ENCODE data around the gene NRXN3. TPM values are rescaled to one million over a fixed set of nuclear protein-coding genes. Genes with fewer than 3 reads are reported as not detected.

Gene NRXN3
- total and polyA plus RNA-seq, 2 of the 13 experiments (the other 11 are each of a cell fraction or from before 2014, with no cell fraction given): 0.03 TPM; not detected in 1

- TF ChIP-seq ZNF382 (CRISPR knock-in tag; IDR thresholded peaks at IDR 0.05; ENCODE audit: borderline replicate concordance) (no peak), TBL1XR1 (IDR thresholded peaks at IDR 0.05; ENCODE audit: borderline replicate concordance, low read length, partially characterized antibody) (no peak), ATAD3A (CRISPR knock-in tag; IDR thresholded peaks at IDR 0.05) (no peak), RFX3 (CRISPR knock-in tag; IDR thresholded peaks at IDR 0.05) (no peak), KLF9 (CRISPR knock-in tag; IDR thresholded peaks at IDR 0.05; ENCODE audit: low read depth) (no peak), RBAK (CRISPR knock-in tag; IDR thresholded peaks at IDR 0.05) (no peak), ZBTB34 (CRISPR knock-in tag; IDR thresholded peaks at IDR 0.05) (no peak), MLLT10 (CRISPR knock-in tag; IDR thresholded peaks at IDR 0.05) (no peak)
Observed at GRCh38 chr14:79544698-79545070, 1374.5 kb downstream of the NRXN3 start (continued).

DNA sequence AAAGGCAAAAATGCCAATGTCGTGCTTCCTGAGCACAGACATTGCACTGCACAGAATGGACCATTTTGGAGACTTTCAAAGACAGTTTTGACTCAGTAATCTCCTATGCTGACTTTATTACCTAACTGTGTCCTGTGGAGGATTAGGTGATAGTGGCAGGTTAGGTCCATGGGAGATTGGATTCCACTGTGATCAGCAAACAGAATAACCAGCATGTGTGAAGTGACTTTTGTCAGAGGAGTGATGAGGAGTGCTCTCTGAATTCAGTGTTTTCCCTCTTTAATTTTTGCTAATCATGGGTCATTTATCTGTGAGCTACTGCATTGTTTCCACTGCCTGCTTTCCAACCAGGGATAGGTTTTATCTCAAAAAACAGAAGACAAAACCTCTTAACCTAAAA lies 1378.7 kb downstream of the NRXN3 start:
- Histone ChIP-seq H3K27ac (ENCODE audit: extremely low read length, insufficient read depth, low read length) (no peak overlapping the region), H3K4me1 (ENCODE audit: insufficient read depth, low read length) (no peaks in the 10 kb centered on the region), H4K20me1 (ENCODE audit: insufficient read depth, low read length) (no peaks in the 10 kb centered on the region), H3K9ac (ENCODE audit: insufficient read depth, low read depth, low read length) (no peak overlapping the region), H3K4me3 (replicated peaks in 1 of 3; ENCODE audit: insufficient read depth in 1 of 3, low read depth in 2 of 3, low read length in 3 of 3) (no peak overlapping the region), H3K79me2 (ENCODE audit: insufficient read depth, low read length) (no peaks in the 10 kb centered on the region), H2AFZ (ENCODE audit: low read length) (no peak overlapping the region), H3K27me3 (ENCODE audit: control insufficient read depth in 1 of 2, insufficient read depth in 2 of 2, low read length in 2 of 2) (no peaks in the 10 kb centered on the region), H3K9me3 (ENCODE audit: low read length) (peaks cover 93% of the 10 kb centered on the region), H3K36me3 (replicated peaks in 1 of 2; ENCODE audit: control insufficient read depth in 1 of 2, insufficient read depth in 2 of 2, low read length in 2 of 2) (no peaks in the 10 kb centered on the region), H3K4me2 (ENCODE audit: low read depth, low read length) (no peak overlapping the region)
- no peak for ATAC-seq
- DNase-seq (ENCODE audit: low spot score): no peak
- intact Hi-C loops (cut with micrococcal nuclease; ENCODE audit: unreplicated experiment): no loop called here
- TF ChIP-seq ZNF850 (CRISPR knock-in tag; conservative IDR thresholded peaks at IDR 0.05): no peak
- TF ChIP-seq ZSCAN22 (CRISPR knock-in tag; IDR thresholded peaks at IDR 0.05): no peak
- no peak for TF ChIP-seq CEBPG (CRISPR knock-in tag; IDR thresholded peaks at IDR 0.05)
- ChIA-PET POLR2A (no interaction called here), CTCF (ENCODE audit: low intra/inter-chr PET ratio, low total read pairs) (no interaction called here)
- WGBS (ENCODE audit: low lambda C conversion rate): 0% methylated on average over 1 of the region's 1 CpG
- no TSS peak for BruUV-seq (replicated peaks)
- in situ Hi-C loops (cut with HindIII; ENCODE audit: extremely low pct_ligation_motif_present, low pct_unique_long_range_greater_than_20kb): no loop called here
- no peak for FAIRE-seq

Measured in HepG2 (cell line).